Measurements from ENCODE around the gene ELK4.
A peak's percentile ranks its signal among the peaks of the same experiment; 100 is the strongest.

ELK4 gene

GRCh38 chr1:205590777-205591513, 40.9 kb downstream of the ELK4 start:
- no peak for TF ChIP-seq CTCF (IDR thresholded peaks at IDR 0.05; ENCODE audit: borderline replicate concordance, insufficient read depth, low read depth, low read length)
- no peak overlapping the region for H3K4me3 ChIP-seq (ENCODE audit: low read depth, low read length)

GRCh38 chr1:205590457-205590768, 41.4 kb downstream of the ELK4 start:
- no peak for TF ChIP-seq CTCF (IDR thresholded peaks at IDR 0.05; ENCODE audit: borderline replicate concordance, insufficient read depth, low read depth, low read length)

GRCh38 chr1:205589618-205590456, 42.0 kb downstream of the ELK4 start:
- no peak overlapping the region for H3K4me3 ChIP-seq (ENCODE audit: low read depth, low read length)
- TF ChIP-seq CTCF (IDR thresholded peaks at IDR 0.05; ENCODE audit: borderline replicate concordance, insufficient read depth, low read depth, low read length): no peak

More at GRCh38 chr1:205590457-205590768, 41.4 kb downstream of the ELK4 start:
- no peak overlapping the region for H3K4me3 ChIP-seq (ENCODE audit: low read depth, low read length)

GRCh38 chr1:205589046-205589445, 42.8 kb downstream of the ELK4 start:
- no peak for TF ChIP-seq CTCF (IDR thresholded peaks at IDR 0.05; ENCODE audit: borderline replicate concordance, insufficient read depth, low read depth, low read length)
- H3K4me3 ChIP-seq (ENCODE audit: low read depth, low read length): no peak overlapping the region

GRCh38 chr1:205588636-205589035, 43.2 kb downstream of the ELK4 start:
- no peak overlapping the region for H3K4me3 ChIP-seq (ENCODE audit: low read depth, low read length)
- peak; percentile 57; the same call in 1 of the 2 replicates for TF ChIP-seq CTCF (IDR thresholded peaks at IDR 0.05; ENCODE audit: borderline replicate concordance, insufficient read depth, low read depth, low read length)

GRCh38 chr1:205587581-205587980, 44.2 kb downstream of the ELK4 start:
- no peak overlapping the region for H3K4me3 ChIP-seq (ENCODE audit: low read depth, low read length)
- TF ChIP-seq CTCF (IDR thresholded peaks at IDR 0.05; ENCODE audit: borderline replicate concordance, insufficient read depth, low read depth, low read length): no peak

All from GM12875 (cell line).